DOHH2 (cell line): ENCODE data around the gene KDM7A.

Source experiments
- EZH2phosphoT487 ChIP-seq: fragments of 200-600 bp; sonication (generic); IDR thresholded peaks from 2 replicates; pipeline ENCODE4 v1.6.1; 2017; ENCODE audit warnings: borderline replicate concordance, mild to moderate bottlenecking, antibody characterized with exemption, low read length, moderate library complexity, mixed read lengths
- TF ChIP-seq, protein P1 (sequence below): fragments of 200-600 bp; sonication (generic); IDR thresholded peaks from one replicate; pipeline ENCODE4 v1.5.1; 2014; ENCODE audit warnings: antibody characterized with exemption, mild to moderate bottlenecking, low read depth, low read length; ENCODE audit not compliant: poor library complexity, severe bottlenecking

DNA sequence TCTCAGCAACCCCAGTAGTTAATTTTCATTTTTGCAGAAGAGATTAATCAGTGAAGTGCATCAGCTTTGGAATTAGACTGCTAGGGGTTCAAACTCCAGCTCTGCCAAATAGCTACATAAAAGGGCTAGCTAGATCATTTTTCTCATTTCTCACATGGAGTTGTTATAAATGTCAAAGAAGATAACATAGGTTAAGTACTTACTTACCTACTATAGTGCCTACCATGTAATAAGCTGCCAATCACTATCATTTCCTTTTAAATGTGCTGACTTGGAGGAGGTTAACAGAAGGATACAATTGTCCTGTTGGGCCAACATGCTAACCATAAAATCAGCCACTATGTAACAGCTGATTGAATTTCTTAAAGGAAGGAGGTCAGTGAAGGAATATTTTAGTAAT is 40.7 kb downstream of the KDM7A start:
- TF ChIP-seq, protein P1, sequence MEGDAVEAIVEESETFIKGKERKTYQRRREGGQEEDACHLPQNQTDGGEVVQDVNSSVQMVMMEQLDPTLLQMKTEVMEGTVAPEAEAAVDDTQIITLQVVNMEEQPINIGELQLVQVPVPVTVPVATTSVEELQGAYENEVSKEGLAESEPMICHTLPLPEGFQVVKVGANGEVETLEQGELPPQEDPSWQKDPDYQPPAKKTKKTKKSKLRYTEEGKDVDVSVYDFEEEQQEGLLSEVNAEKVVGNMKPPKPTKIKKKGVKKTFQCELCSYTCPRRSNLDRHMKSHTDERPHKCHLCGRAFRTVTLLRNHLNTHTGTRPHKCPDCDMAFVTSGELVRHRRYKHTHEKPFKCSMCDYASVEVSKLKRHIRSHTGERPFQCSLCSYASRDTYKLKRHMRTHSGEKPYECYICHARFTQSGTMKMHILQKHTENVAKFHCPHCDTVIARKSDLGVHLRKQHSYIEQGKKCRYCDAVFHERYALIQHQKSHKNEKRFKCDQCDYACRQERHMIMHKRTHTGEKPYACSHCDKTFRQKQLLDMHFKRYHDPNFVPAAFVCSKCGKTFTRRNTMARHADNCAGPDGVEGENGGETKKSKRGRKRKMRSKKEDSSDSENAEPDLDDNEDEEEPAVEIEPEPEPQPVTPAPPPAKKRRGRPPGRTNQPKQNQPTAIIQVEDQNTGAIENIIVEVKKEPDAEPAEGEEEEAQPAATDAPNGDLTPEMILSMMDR, result no peak
- TF ChIP-seq EZH2phosphoT487, result no peak
